ENCODE results near the gene CDON.
"Not testable (repeated sequence)": the region's sequence is repeated elsewhere in the genome, so short reads cannot be mapped to it uniquely, and the experiment has no call there.

CDON gene

DNA sequence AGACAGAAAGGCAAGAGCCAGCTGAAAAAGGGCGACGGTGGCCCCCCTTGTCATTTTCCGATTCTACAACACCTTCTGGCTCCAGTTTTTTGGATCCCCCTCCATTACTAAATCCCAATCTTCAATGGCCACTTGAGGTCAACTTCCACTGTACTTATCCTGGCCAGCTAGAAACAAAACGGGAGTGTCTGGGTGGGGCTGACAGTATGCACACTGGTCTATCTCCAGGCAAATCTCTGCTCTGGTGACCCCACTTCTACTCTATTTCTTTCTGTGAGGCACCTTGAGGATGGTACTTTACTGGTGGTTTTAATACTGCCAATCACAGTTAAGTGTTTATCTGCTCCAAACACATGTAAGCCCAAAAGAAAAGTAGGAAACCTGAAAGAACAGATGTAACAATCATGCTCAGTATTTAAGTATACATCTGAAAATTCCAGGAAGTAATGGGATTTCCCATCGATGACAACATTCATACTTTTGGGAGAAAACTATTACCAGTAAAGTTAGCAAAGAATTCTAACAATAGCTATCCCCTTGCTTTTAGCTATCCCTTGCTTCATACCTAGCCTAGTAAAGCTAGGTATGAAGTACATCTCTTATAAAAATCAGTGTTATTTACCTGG is 16.0 kb downstream of the CDON start:
- DNase-seq: no peak

DNA sequence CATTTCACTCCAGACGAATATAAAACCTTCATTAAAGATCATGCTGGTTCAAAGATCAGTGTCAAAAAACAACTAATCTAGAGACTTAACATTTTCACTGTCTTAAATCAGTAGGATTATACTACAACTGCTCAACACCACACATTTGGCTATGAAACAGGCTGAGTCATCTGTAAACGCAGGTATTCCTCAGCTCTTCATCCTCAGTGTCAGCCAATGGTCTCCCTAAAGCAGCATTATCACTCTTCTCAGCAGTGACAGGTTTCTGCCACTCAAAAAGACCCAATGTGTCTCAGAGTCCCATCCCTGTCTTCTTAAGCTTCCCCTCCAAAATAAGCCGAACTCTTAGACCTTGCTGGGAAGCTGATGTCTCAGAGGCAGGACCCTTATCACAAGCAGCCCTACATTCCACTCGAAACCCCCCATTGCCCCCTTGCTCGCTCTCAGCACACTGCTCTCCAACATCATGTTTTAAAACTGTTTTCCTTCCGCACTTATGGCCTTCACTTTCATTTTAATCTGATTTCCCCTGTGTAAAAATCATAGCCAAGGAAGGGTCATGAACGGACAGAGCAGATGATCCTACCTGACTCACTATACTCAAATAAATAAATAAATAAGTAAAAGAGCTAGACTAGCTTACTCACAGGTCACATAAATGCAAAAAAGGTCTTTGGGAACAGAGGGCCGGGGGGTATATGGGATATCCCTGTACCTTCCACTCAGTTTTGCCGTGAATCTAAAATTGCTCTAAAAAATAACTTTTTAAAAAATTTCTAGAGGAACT is 23.0 kb downstream of the CDON start:
- DNase-seq: no peak

DNA sequence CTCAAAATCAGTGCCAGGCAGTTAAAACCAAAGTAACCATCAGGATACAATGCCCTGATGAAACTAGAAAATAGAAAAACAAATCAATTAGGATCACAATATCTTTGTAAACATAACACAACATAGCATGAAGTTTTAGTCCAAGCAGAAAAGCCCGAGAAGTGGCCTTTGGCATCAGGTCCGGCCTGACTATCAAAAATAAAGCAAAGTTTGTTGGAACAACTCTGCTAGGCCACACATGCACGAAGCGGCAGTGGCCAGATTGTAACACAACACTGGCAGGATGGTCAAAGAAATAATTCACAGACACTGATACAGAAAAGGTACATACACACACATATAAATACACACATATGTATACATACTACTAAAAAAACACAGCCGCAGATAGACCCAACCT is 26.9 kb downstream of the CDON start:
- DNase-seq: no peak

DNA sequence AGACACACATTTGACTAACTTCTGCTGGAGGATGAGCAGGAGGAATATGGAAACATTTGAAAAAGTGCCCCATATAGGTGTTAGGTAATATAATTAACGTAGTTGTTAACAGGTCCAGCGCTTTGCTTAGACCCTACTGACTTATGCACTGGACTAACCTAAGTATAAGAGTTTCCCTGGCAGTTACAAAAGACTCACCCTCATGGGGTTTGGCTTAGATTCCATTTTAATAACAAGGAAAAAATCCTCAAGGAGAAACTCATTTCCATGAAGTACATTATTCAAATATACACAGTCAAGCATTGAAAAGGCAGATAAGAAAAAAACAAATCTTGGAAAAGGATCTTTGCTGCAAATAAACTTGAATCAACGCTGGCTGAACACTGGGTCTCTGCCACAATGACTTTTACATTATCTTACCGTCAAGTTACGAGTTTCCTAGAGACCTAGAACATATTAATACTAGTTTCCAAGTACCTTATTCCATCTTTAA is 27.7 kb downstream of the CDON start:
- no peak for DNase-seq

DNA sequence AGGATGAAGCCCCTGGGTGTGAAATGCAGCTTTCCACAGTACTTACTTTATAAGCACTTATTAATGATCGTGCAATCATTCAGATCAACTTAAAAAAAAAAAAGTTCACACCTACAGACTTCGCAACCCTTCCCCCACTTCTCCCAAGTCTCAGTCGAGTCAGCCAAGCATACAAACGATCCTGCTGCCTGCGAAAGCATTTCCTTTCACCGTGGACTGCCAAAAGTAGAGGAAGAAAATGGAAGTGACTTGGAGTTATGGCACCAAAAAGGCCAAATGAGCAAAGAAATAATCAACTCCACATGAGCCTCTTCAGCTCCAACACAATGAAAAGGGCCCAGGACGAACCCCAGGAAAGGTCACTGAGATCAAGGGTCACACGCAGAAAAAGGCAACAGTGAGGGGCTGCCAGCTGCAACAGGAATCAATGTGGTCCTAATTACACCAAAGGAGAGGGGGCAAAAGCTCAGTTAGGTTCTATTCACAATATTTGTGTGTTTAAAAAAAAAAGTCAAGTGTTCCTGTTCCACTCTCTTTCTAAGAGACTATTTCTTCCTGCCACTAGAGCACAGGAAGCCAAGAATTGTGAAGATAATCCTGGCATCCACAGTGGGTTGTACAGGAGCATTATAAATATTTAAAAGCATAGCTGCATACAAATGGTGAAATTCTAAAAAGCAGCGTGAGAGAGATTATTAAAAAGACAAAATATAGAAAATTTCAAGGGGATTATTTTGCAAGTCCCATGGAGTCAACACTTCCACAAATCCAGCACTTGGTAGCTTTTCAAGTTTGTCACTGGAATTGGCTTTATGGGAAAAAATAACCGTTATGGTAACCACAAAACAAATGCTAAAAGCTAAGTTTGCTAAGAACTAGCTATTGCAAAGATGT is 28.4 kb downstream of the CDON start:
- DNase-seq: no peak

GRCh38 chr11:126032375-126032774 is 30.3 kb downstream of the CDON start:
- no peak for DNase-seq

- DNase-seq: no peak
These were observed 32.9 kb downstream of the CDON start for GRCh38 chr11:126029805-126030204.

- no peak for DNase-seq
These were observed 33.4 kb downstream of the CDON start for GRCh38 chr11:126029237-126029636.

DNA sequence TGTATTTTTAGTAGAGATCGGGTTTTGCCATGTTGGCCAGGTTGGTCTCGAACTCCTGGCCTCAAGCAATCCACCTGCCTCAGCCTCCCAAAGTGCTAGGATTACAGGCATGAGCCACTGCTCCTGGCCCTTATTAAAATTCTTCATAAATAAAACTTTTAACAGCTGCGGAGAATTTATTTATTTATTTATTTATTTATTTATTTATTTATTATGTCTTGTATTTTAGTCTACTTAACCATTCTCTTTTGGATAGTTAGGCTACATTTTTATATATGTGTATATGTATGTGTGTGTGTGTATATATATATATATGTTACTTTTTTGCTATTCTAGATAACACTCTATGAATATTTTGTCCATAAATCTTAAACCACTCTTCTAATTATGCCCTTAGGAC is 34.1 kb downstream of the CDON start:
- not testable (repeated sequence) for DNase-seq

GRCh38 chr11:126026579-126026978 is 36.1 kb downstream of the CDON start:
- no peak for DNase-seq

GRCh38 chr11:126025822-126026221 is 36.8 kb downstream of the CDON start:
- no peak for DNase-seq

GRCh38 chr11:126024123-126024522 is 38.5 kb downstream of the CDON start:
- DNase-seq: no peak

DNA sequence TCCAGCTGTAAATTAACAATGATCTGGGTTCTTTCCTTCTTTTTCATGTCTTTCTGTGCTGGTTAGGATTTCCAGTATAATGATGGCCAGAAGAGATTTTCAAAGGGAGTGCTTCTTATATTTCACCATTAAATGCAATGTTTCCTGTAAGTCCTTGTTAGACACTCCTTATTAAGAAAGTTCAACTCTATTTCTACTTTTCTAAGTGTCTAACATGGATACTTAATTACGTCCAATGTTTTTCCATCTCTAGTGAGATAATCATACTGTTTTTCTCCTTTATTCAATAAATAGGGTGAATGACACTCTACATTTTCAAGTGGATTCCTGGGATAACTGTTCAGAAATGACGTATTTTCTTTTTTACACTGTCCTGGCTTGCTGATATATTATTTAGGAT is 49.8 kb downstream of the CDON start:
- no peak for DNase-seq

GRCh38 chr11:126011754-126012153 is 50.9 kb downstream of the CDON start:
- DNase-seq: no peak

DNA sequence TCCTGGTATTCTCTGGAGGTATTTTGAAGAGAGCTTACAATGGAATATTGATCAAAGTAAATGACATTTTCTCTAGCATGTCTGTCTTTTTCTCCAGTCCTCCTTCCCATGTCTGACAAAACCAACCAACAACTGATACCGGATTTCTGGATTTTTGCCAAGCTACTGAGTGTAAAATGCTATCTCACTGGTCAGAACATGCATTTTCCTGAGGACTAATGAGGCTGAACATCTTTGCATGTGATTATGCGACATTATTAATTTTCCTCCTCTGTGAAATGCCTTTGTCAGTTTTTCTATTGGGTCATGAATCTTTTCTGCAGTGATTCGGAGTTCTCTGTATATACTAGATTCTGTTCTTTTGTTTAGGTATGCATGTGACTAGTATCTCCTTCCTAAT is 51.4 kb downstream of the CDON start:
- DNase-seq: no peak

- no peak for DNase-seq
These were observed 53.7 kb downstream of the CDON start for GRCh38 chr11:126008956-126009355.

GRCh38 chr11:126007238-126007637 is 55.4 kb downstream of the CDON start:
- no peak for DNase-seq

DNA sequence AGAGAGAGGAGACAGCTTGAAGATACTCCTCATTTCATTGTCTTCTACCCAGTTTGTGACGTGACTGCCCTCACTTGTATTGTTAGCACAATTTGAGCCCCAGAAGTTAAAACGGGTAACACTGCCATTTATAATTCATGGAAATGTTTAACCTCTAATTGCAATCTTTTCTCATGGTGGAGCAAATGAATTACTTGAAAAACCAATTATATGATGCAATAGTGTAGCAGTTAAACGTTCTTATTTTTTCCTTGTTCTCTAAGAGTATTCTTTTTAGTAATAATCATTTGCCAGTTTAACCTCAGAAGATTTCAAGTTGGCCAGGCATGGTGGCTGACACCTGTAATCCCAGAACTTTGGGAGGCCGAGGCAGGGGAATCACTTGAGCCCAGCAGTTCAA is 56.6 kb downstream of the CDON start:
- no peak for DNase-seq

GRCh38 chr11:126002181-126002580 is 60.5 kb downstream of the CDON start:
- DNase-seq: no peak

DNA sequence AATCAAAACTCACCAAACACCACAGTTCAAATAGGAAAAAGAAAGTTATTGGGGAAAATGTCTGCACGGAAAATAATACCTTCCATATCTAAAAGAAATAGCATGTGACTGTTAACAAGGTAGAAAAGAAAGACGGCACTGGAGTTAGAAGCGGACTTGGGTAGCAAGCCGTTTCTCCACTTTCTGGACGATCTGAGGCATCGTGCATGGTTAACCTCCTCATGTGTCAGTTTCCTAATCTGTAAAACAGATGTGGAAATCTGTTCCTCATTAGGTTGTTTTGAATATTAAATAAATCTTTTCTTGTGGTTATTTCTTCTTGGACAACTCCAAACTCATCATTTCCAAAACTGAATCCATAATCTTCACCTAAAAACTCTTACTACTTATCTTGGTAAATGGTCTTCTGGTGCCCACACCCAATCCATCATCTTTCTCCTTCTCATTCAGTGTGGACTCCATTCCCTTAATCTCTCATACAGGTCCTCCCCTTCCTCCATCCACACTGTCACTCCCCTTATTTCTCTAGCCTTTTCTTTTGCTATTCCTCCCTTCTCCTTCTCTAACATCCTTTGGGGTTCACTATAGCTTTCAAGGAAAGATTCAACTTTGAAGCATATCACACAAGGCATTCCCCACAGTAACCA is 63.3 kb downstream of the CDON start:
- DNase-seq: no peak

DNA sequence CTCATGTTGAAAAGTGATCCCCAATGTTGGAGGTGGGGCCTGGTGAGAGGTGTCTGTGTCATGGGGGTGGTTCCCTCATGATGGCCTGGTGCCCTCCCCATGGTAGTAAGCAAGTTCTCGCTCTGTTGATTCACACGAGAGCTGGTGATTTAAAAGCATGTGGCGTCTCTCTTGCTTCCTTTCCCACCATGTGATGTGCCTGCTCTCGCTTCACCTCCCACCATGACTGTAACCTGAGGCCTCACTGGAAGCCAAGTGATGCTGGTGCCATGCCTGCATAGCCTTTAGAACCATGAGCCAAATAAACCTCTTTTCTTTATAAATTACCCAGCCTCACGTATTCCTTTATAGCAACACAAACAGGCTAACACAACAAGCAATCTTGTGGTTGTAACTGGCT is 64.4 kb downstream of the CDON start:
- DNase-seq: no peak

DNA sequence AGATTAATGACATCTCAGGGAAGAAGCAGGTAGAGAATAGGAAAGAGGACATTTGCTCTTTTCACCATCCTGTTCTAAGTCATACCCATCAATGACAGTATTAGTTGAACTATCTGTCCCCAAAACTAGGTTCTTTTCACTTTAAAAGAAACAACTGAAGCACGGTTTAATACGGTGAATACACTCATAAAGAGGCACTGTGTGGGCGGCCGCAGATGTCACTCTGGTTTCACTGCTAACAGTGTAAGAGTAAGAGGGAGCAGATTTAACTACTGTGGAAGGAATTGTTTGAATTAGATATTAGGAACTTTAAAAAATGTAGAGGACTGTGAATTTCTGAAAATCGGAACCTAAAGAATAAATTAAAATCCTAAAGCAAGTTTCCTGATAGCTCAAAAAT is 67.4 kb downstream of the CDON start:
- DNase-seq: no peak

GRCh38 chr11:125994509-125994908 is 68.2 kb downstream of the CDON start:
- DNase-seq: no peak
